Left renal cortex interstitium (tissue), 4 donors: ENCODE data around the gene LHFPL3. TPM values are rescaled to one million over a fixed set of nuclear protein-coding genes. Genes with fewer than 3 reads are reported as not detected.

Experiments
- DNase-seq, 4 donors: peaks; one replicate each; pipeline ENCODE4 v3.0.0-alpha.2; 2013; ENCODE audit warnings: low read depth in 4 of 4, low spot score in 2 of 4, missing footprints in 1 of 4
- polyA plus RNA-seq, 4 donors: library from polyadenylated mRNA; unstranded; fragments of 120-200 nt; gene quantifications; one replicate each; pipeline ENCODE4 v1.2.1, GENCODE V29; 2013; ENCODE audit not compliant: insufficient read length in 4 of 4

The LHFPL3 gene
- polyA plus RNA-seq, 4 donors = 5.2 to 11.3 (median 5.9) TPM

DNA sequence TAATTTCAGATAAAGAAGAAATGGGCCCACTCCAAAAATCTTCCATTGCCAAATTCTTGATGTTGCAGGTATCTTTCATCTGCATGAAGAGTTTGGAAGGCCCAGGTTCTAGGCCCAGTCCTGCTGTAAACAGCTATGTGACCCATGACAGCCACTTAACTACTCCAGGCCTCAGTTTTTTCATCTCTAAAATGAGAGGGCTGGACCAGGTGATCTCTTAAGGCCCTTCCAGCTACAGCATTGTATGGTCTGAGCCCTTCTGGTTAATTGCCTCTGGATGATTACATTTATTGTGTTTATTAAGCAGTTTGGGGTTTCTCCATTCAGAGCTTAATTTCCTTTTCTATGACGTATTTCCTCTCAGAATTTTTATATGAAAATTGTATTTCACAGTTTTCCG is 494.8 kb downstream of the LHFPL3 start:
- DNase-seq = no peak

DNA sequence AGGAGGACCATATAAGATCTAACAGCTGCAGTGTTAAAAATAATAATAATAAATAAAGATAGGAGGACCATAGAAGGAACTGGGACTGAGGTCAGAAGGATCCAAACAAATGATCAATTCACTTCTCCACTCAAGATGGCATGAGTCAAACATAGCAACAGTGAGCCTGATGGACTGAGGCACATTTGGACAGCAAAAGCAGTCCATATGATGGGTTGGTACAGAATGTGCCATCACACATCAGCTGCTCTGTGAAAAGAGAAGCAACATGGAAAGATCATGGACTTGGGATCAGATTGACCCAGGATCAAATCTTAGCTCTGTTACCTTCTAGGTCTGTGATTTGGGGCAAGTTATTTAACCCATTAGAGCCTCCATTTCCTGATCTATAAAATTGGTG is 496.7 kb downstream of the LHFPL3 start:
- no peak for DNase-seq

GRCh38 chr7:104826135-104826534 is 497.7 kb downstream of the LHFPL3 start:
- no peak for DNase-seq

GRCh38 chr7:104836976-104837375 is 508.6 kb downstream of the LHFPL3 start:
- no peak for DNase-seq

GRCh38 chr7:104838537-104839299 is 510.3 kb downstream of the LHFPL3 start:
- no peak for DNase-seq

GRCh38 chr7:104839842-104840241 is 511.4 kb downstream of the LHFPL3 start:
- no peak for DNase-seq

DNA sequence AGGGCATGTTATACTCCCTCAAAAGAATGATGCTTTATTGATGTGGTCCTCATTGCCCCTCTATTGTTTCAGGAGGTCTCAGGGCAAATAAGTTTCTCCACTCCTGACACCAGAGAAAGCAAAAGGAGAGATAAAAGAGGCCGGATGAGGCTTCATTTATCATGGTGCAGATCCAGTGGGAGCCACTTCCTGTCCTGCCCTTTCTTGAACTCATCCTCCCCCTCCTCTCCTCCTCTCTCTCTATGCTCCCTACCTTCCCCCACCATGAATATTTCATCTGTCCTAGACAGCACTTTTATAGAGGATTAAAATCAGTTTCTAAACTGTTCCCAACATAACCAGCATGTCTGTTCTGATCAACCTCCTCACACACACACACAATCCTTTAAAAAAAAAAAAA is 513.4 kb downstream of the LHFPL3 start:
- DNase-seq = no peak

GRCh38 chr7:104843198-104843597 is 514.8 kb downstream of the LHFPL3 start:
- DNase-seq = no peak

DNA sequence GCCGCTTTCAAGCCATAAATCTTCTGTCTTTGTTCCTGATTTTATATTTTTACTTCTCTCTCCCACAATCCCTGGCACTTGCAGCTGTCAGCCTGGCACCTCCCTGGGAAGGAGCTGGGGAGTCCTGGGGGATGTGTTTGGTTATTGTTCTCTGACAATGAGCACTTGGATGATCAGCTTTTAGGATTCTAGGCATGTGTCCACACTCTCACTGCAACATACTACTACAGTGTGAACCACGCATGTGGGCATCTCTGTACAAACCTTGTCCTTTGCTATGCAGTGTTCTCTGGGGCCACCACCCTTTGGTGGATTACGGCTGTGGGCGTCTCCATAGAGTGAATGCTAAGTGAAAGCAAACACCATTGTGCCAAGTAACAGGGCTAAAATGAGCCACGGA is 517.2 kb downstream of the LHFPL3 start:
- no peak for DNase-seq

DNA sequence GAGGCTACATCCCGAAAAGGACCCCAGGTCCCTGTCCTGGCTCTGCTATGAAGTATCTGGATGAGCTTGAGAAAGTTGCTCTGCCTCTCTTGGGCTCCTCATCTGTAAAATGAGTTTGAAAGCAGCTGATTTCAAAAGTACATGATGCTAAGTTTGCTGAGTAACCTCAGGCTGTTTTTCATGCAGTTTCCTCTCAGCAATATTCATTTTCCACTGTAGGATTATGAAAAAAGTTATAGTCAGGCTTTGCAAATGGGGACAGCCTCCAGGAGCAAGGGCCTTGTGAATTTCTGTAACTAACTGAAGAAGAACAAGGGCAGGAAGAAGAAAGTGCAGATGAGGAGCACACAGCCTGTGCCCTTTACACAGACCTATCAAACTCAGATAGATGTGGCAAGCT is 518.3 kb downstream of the LHFPL3 start:
- no peak for DNase-seq

DNA sequence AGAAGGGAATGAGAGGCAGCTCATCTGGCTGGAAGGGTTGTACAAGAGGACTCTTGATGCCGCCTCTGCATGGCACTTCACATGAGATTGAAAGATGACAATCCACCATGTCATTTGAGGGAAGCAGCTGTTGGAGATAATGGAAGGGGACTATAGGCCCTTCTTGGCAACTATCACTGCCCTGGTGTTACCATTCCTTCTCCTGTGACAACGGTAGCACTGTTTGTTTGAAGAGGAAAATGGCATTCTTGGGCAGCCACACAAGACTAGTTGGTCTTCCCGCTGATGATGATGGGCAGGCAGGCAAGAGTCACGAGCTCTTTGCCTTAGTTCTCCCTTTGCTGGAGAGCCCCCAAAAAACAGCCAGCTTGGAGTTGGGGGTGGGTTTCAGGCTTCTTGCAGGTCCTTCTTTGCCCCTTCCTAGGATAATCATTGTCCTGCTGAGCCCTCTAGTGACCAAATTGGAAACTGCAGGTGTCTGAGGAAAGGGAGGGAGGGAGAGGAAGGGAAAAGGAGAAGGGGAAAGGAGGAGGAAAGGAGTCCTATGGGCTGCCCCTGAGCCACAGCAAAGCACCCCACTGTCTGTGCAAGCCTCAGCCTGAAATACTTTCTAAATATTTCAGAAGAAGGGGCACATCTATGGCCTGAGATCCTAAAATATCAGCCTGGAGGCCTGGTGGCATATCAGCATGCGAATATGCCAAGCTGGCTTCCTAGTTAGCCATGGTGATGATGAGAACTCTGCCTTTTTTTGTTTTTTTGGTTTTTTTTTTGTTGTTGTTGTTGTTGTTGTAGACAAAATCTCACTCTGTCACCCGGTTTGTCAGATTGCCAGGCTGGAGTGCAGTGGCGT is 520.0 kb downstream of the LHFPL3 start:
- DNase-seq = peak; percentile 23 to 65 (median 40)

GRCh38 chr7:104850374-104850773 is 522.0 kb downstream of the LHFPL3 start:
- DNase-seq = no peak

GRCh38 chr7:104851268-104851667 is 522.9 kb downstream of the LHFPL3 start:
- DNase-seq = no peak

DNA sequence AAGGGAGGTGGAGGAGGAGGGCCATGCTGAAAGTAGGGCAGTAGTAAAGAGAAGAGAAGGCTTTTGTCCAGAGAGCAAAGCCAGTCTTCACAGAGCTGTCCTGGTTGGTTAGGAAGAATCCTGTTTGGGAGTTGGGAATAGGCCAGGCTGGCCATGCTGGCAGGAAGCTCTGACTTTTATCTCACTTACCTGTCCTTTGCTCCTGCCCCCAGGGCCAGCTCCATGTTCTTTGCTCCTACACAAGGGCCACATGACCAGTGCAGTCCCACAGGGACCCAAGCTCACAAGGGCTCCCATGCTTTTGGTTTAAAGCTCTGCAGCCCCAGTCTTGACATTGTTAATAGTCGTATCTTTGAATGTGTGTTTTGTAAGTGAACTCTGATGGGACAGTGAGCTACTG is 524.0 kb downstream of the LHFPL3 start:
- no peak for DNase-seq

DNA sequence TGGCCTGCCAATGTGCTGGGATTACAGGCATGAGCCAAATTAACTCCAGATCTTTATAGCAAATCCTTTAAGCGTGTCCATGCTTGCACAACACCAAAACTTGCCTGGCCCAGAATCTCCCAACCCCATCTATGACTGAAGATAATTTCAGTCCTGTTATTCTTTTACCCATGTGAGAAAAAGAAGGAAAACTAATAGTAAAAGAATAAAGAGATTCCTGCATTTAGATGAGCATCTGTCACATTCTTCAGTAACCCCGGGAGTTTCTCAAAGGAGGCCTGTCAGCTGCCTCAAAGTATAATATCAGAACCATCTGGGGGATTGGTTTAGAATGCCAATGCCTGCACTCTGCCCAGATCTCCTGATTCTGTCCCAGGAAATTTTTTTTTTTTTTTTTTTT is 527.5 kb downstream of the LHFPL3 start:
- DNase-seq = no peak

DNA sequence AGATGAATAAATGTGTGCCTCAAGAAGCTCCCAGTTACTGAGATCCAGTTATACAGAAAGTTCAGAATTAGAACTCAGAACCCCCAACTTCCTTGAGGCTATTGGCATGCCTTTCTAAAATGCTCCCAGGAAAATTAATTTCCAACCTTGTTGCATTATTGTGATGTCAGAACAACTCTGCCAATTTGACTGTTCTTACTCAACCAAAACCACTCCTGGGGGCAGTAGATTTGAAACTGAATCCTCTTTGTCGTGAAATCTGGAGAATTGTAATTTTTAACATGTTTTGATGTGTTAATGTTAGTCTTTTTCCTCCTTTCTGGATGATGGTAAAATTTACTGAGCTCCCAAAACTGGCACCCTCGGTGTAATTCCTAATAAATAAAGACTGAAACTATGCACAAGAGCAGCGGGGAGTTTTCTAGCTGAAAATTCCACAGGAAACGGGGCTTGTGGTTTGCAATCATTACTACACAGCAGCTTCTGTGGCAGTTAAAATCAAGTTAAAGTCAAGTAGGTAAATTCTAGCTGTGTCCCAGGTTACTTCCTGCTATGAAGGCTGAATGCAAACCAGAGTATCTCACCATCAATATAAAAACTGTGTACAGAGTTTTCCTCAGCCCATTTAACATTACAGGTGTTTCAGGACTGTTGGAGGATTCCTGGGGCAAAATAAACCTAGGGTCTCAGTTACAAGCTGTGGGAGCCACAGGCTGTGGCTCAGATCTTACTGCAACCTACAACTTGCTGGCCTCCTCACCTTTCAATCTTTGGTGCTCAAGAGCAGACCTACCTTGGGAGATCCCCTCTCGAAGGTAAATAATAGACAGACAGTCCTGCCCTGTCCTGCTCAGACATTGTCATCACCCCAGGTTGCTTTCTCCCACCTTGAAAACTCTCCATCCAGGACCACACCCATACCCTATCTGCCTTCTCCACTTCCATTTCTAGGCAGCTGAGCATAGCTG is 529.3 kb downstream of the LHFPL3 start:
- DNase-seq = no peak

DNA sequence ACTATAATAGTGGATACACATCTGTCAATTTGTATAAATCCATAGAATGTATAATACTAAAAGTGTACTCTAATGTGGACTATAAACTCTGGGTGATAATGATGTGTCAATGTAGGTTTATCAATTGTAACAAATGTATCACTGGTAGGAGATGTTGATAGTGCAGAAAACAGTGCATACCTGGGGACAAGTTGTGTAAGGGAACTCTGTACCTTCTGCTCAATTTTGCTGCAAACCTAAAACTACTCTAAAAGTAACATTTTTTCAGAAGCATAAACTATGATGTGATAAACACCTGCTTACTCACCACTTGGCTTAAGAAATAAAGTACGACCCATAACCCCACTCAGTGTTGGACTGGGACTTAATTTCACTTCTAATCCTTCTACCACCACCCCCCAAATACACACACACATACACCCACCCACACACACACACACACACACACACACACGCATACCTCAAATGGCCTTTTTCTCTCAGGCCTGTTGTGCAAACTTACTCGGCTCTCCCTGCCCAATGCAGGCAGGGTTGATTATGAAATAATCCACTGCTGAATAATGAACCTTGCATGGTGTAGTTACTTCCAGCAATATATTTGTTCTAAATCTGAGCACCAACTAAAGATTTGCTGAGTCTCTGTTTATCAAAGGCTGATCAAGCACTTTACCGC is 531.5 kb downstream of the LHFPL3 start:
- DNase-seq = no peak

- DNase-seq = no peak
Observed at GRCh38 chr7:104861729-104862390, 533.5 kb downstream of the LHFPL3 start.

DNA sequence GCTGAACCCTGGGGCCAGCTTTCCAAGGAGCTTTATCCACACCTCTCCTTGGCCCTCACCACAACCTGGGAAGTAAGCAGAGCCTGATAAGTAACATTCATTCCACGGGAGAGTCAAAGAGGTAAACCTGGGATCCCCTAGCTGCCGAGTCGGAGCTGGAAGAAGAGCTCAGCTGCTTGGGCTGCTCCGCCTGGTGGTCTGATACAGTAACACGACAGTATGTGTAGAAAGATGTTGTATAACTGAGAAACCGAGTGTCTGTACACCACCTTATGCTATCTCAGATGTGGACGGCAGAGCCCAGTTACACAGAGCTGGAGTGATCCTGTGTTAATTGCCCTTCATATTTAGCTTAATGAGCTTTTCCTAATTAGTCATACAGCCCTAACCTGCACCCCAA is 534.3 kb downstream of the LHFPL3 start:
- DNase-seq = no peak

GRCh38 chr7:104873401-104873800 is 545.0 kb downstream of the LHFPL3 start:
- no peak for DNase-seq
